ENCODE results near the gene CD40. TPM values are rescaled to one million over a fixed set of nuclear protein-coding genes. Genes with fewer than 3 reads are reported as not detected.

CD40 gene
- total RNA-seq, 1 experiment from 2014 or later = 14.1 TPM

GRCh38 chr20:46120136-46120535, 2.0 kb downstream of the CD40 start:
- Histone ChIP-seq H3K4me1 (ENCODE audit: control insufficient read depth, insufficient read depth, low read length) (peaks cover 13% of the 10 kb centered on the region; the same call in 1 of the 2 replicates), H3K9me3 (ENCODE audit: control insufficient read depth, insufficient read depth, low read depth, low read length) (no peaks in the 10 kb centered on the region), H3K36me3 (ENCODE audit: control insufficient read depth, insufficient read depth, low read length) (0 out of 2 replicates have a peak, but pooled peaks cover 2% of the 10 kb centered on the region), H3K27me3 (ENCODE audit: control insufficient read depth, insufficient read depth, low read length) (no peaks in the 10 kb centered on the region), H3K27ac (ENCODE audit: low read length) (no peak overlapping the region), H3K4me3 (ENCODE audit: low read depth in 2 of 2, low read length in 2 of 2) (no peak overlapping the region)
- ChIA-PET CTCF (interaction anchor here (0.9 kb wide), 1 partner anchor 12 kb away, joined by 3 read pairs; no protein-coding TSS in a partner anchor), POLR2A (no interaction called here)
- no TSS peak for BruUV-seq (replicated peaks)
- DNase-seq (ENCODE audit: low read depth, low spot score) (no peak), ATAC-seq (no peak)
- no peak for TF ChIP-seq SIN3A (IDR thresholded peaks at IDR 0.05; ENCODE audit: borderline replicate concordance, insufficient read depth, low read depth, low read length)
- TF ChIP-seq POLR2AphosphoS5 (IDR thresholded peaks at IDR 0.05; ENCODE audit: low read depth, low read length) = no peak
- TF ChIP-seq TCF7L2 (IDR thresholded peaks at IDR 0.05; ENCODE audit: low read depth, low read length) = no peak
- no peak for TF ChIP-seq REST (IDR thresholded peaks at IDR 0.05; ENCODE audit: insufficient read depth in 1 of 2, low read depth in 2 of 2, low read length in 1 of 2)
- no peak for TF ChIP-seq CTCF (IDR thresholded peaks at IDR 0.05)
- in situ Hi-C loops (cut with HindIII; ENCODE audit: low pct_unique_long_range_greater_than_20kb, low sequenced_read_pairs) = no loop called here
- intact Hi-C loops (cut with micrococcal nuclease; ENCODE audit: unreplicated experiment) = no loop called here

GRCh38 chr20:46121184-46121930, 3.2 kb downstream of the CD40 start:
- ChIA-PET POLR2A (no interaction called here), CTCF (no interaction called here)
- intact Hi-C loops (cut with micrococcal nuclease; ENCODE audit: unreplicated experiment) (no loop called here), in situ Hi-C loops (cut with HindIII; ENCODE audit: low pct_unique_long_range_greater_than_20kb, low sequenced_read_pairs) (no loop called here)
- no TSS peak for BruUV-seq (replicated peaks)
- no peak overlapping the region for H3K27ac ChIP-seq (ENCODE audit: low read length)
- DNase-seq (ENCODE audit: low read depth, low spot score) (no peak), ATAC-seq (no peak)
- TF ChIP-seq POLR2AphosphoS5 (IDR thresholded peaks at IDR 0.05; ENCODE audit: low read depth, low read length) (no peak), REST (IDR thresholded peaks at IDR 0.05; ENCODE audit: insufficient read depth in 1 of 2, low read depth in 2 of 2, low read length in 1 of 2) (no peak), TCF7L2 (IDR thresholded peaks at IDR 0.05; ENCODE audit: low read depth, low read length) (no peak), CTCF (IDR thresholded peaks at IDR 0.05) (no peak), SIN3A (IDR thresholded peaks at IDR 0.05; ENCODE audit: borderline replicate concordance, insufficient read depth, low read depth, low read length) (no peak)
- no peaks in the 10 kb centered on the region for H3K27me3 ChIP-seq (ENCODE audit: control insufficient read depth, insufficient read depth, low read length)
- H3K36me3 ChIP-seq (ENCODE audit: control insufficient read depth, insufficient read depth, low read length) = 0 out of 2 replicates have a peak, but pooled peaks cover 2% of the 10 kb centered on the region
- H3K9me3 ChIP-seq (ENCODE audit: control insufficient read depth, insufficient read depth, low read depth, low read length) = no peaks in the 10 kb centered on the region
- no peak overlapping the region for H3K4me3 ChIP-seq (ENCODE audit: low read depth in 2 of 2, low read length in 2 of 2)
- H3K4me1 ChIP-seq (ENCODE audit: control insufficient read depth, insufficient read depth, low read length) = peaks cover 13% of the 10 kb centered on the region; the same call in 1 of the 2 replicates
